Right cardiac atrium (tissue), 5 donors: ENCODE data around the gene C12orf60. TPM values are rescaled to one million over a fixed set of nuclear protein-coding genes. Genes with fewer than 3 reads are reported as not detected.
A peak's percentile ranks its signal among the peaks of the same experiment; 100 is the strongest.

Experiments used
- ATAC-seq, 2 donors: fragments of 200-7000 bp; cut with Tn5 transposase; one replicate each; pipeline versions ENCODE4 v1.8.0 to v1.9.1; 2020; ENCODE audit warnings: moderate library complexity in 2 of 2, mild to moderate bottlenecking in 1 of 2
- DNase-seq, 3 donors: peaks; one replicate each; pipeline ENCODE4 v3.0.0-alpha.2; 2020
- H3K27ac ChIP-seq: one replicate; pipeline ENCODE4 v1.5.1; 2013; ENCODE audit warnings: mild to moderate bottlenecking, low read length, control low read depth, moderate library complexity
- H3K27me3 ChIP-seq: one replicate; pipeline ENCODE4 v1.6.1; 2013; ENCODE audit not compliant: control insufficient read depth, insufficient read depth
- H3K4me1 ChIP-seq: one replicate; pipeline ENCODE4 v1.6.1; 2013; ENCODE audit warnings: low read length; ENCODE audit not compliant: control insufficient read depth, insufficient read depth
- H3K4me3 ChIP-seq: one replicate; pipeline ENCODE4 v1.5.1; 2013; ENCODE audit warnings: low read length, control low read depth
- H3K9me3 ChIP-seq: one replicate; pipeline ENCODE4 v1.6.1; 2013; ENCODE audit warnings: low read length; ENCODE audit not compliant: control insufficient read depth
- WGBS: extraction: QIAGEN DNeasy Blood & Tissue Kit; methylation state at CpG from one replicate; pipeline ENCODE4 v1.1.7; 2013; 5-methylcytosine and 5-hydroxymethylcytosine counted together
- intact Hi-C, 4 donors: fragments of 100-400 bp; cut with DNase I; formaldehyde crosslinking; loops; one replicate each; pipeline versions ENCODE4 v1.11.0 to v1.14.0; 2022 to 2023
- polyA plus RNA-seq: library from polyadenylated mRNA; stranded (reverse); fragments of 200-250 nt; gene quantifications from one replicate; pipeline ENCODE4 v1.2.3, GENCODE V29; 2013
- total RNA-seq, 4 donors: library from RNA; stranded (reverse); fragmentation: NEBNext Ultra II Directional; extraction: Animal tissue kit (Norgen Biotek cat#: 25700); gene quantifications; one replicate each; pipeline ENCODE4 v1.2.1, GENCODE V29; 2021
- donor health status: healthy with polysubstance abuse.
- donor health status: DM: no; HTN: yes; CAD: no.
- donor health status: DM: no; HTN: no; CAD: no.
- donor health status: DM: no; HTN: yes; CAD: no; lungs with severe emphysema.
- donor health status: DM: yes; HTN: yes; CAD: no.

C12orf60 gene
- total and polyA plus RNA-seq, 5 donors = 1.4 to 3.8 (median 1.6) TPM

- no peak overlapping the region for H3K27ac ChIP-seq
- H3K4me3 ChIP-seq = no peak overlapping the region
- DNase-seq (peak in 1 of 3 donors; percentile 27), ATAC-seq (no peak)
- no peaks in the 10 kb centered on the region for H3K9me3 ChIP-seq
- H3K27me3 ChIP-seq = no peaks in the 10 kb centered on the region
- H3K4me1 ChIP-seq = no peaks in the 10 kb centered on the region
- WGBS = 94% methylated on average over 1 of the region's 1 CpG
- intact Hi-C loops = no loop called here
Observed at GRCh38 chr12:14810953-14811483, 7.5 kb downstream of the C12orf60 start.

- no peak for DNase-seq
- H3K27ac ChIP-seq = no peak overlapping the region
- no peaks in the 10 kb centered on the region for H3K27me3 ChIP-seq
- no peaks in the 10 kb centered on the region for H3K9me3 ChIP-seq
- H3K4me3 ChIP-seq = no peak overlapping the region
- H3K4me1 ChIP-seq = no peaks in the 10 kb centered on the region
- intact Hi-C loops = no loop called here
- ATAC-seq = no peak
- 94% methylated on average over 2 of the region's 2 CpGs for WGBS
Observed at GRCh38 chr12:14811486-14811885, 8.0 kb downstream of the C12orf60 start.

GRCh38 chr12:14814014-14814413 is 10.5 kb downstream of the C12orf60 start, which contains the start of gene SMCO3:
Gene SMCO3 (minus strand): TSS chr12:14814182. CDS start chr12:14806680, 7,502 bp downstream.
- H3K4me3 ChIP-seq = no peak within 1 kb of the TSS
- no peaks in the 10 kb centered on the region for H3K4me1 ChIP-seq
- 76% methylated on average over 3 of the region's 3 CpGs for WGBS
- H3K9me3 ChIP-seq = no peaks in the 10 kb centered on the region
- no peak within 1 kb of the TSS for H3K27ac ChIP-seq
- no peak for ATAC-seq
- no peak for DNase-seq
- no peaks in the 10 kb centered on the region for H3K27me3 ChIP-seq
- intact Hi-C loops = no loop called here

GRCh38 chr12:14824012-14824634 is 20.7 kb downstream of the C12orf60 start:
- Histone ChIP-seq H3K9me3 (no peaks in the 10 kb centered on the region), H3K27ac (no peak overlapping the region), H3K4me3 (no peak overlapping the region), H3K27me3 (no peaks in the 10 kb centered on the region), H3K4me1 (no peaks in the 10 kb centered on the region)
- intact Hi-C loops = no loop called here
- WGBS = 83% methylated on average over 1 of the region's 1 CpG
- DNase-seq (no peak), ATAC-seq (no peak)

GRCh38 chr12:14825256-14825655 is 21.8 kb downstream of the C12orf60 start:
- Histone ChIP-seq H3K27ac (no peak overlapping the region), H3K4me3 (no peak overlapping the region), H3K27me3 (no peaks in the 10 kb centered on the region), H3K9me3 (no peaks in the 10 kb centered on the region), H3K4me1 (no peaks in the 10 kb centered on the region)
- no peak for DNase-seq
- ATAC-seq = no peak
- intact Hi-C loops = no loop called here

- intact Hi-C loops = no loop called here
- H3K4me1 ChIP-seq = no peaks in the 10 kb centered on the region
- no peaks in the 10 kb centered on the region for H3K9me3 ChIP-seq
- H3K27me3 ChIP-seq = no peaks in the 10 kb centered on the region
- H3K27ac ChIP-seq = peak overlapping the region; percentile 75
- no peak for DNase-seq
- no peak overlapping the region for H3K4me3 ChIP-seq
- no peak for ATAC-seq
- 49% methylated on average over 5 of the region's 5 CpGs for WGBS
Observed at GRCh38 chr12:14826491-14826890, 23.0 kb downstream of the C12orf60 start.

- Histone ChIP-seq H3K4me3 (no peak overlapping the region), H3K9me3 (no peaks in the 10 kb centered on the region), H3K27me3 (no peaks in the 10 kb centered on the region), H3K27ac (no peak overlapping the region), H3K4me1 (no peaks in the 10 kb centered on the region)
- no peak for DNase-seq
- no peak for ATAC-seq
- intact Hi-C loops = no loop called here
- WGBS = 90% methylated on average over 2 of the region's 2 CpGs
Observed at GRCh38 chr12:14827043-14827442, 23.6 kb downstream of the C12orf60 start.

- intact Hi-C loops = no loop called here
- H3K27me3 ChIP-seq = no peaks in the 10 kb centered on the region
- peak in 1 of 2 donors; percentile 59 for ATAC-seq
- H3K9me3 ChIP-seq = no peaks in the 10 kb centered on the region
- H3K4me3 ChIP-seq = no peak overlapping the region
- no peaks in the 10 kb centered on the region for H3K4me1 ChIP-seq
- no peak for DNase-seq
- H3K27ac ChIP-seq = no peak overlapping the region
Observed at GRCh38 chr12:14828892-14829291, 25.4 kb downstream of the C12orf60 start.

- H3K27me3 ChIP-seq = no peaks in the 10 kb centered on the region
- DNase-seq = no peak
- no peak for ATAC-seq
- intact Hi-C loops = no loop called here
- H3K4me3 ChIP-seq = no peak overlapping the region
- H3K4me1 ChIP-seq = peaks cover 3% of the 10 kb centered on the region
- H3K9me3 ChIP-seq = no peaks in the 10 kb centered on the region
- no peak overlapping the region for H3K27ac ChIP-seq
- 89% methylated on average over 3 of the region's 3 CpGs for WGBS
Observed at GRCh38 chr12:14833336-14833735, 29.9 kb downstream of the C12orf60 start.

GRCh38 chr12:14833952-14834351 is 30.5 kb downstream of the C12orf60 start:
- 18% methylated on average over 1 of the region's 1 CpG for WGBS
- Histone ChIP-seq H3K9me3 (no peaks in the 10 kb centered on the region), H3K4me3 (no peak overlapping the region), H3K27ac (no peak overlapping the region), H3K4me1 (peaks cover 3% of the 10 kb centered on the region), H3K27me3 (no peaks in the 10 kb centered on the region)
- DNase-seq (no peak), ATAC-seq (peak in 1 of 2 donors; percentile 42)
- intact Hi-C loops = no loop called here

- Histone ChIP-seq H3K9me3 (no peaks in the 10 kb centered on the region), H3K4me1 (peaks cover 3% of the 10 kb centered on the region), H3K27ac (no peak overlapping the region), H3K4me3 (no peak overlapping the region), H3K27me3 (no peaks in the 10 kb centered on the region)
- ATAC-seq = no peak
- DNase-seq = no peak
- intact Hi-C loops = no loop called here
Observed at GRCh38 chr12:14834509-14834908, 31.0 kb downstream of the C12orf60 start.
